Neural progenitor cell (in vitro differentiated cells): ENCODE results near the gene ITGA1.

ENCODE experiments used
- CTCF ChIP-seq: fragments of 200-600 bp; sonication (generic); IDR thresholded peaks from 2 replicates; pipeline ENCODE4 v1.5.1; 2017; ENCODE audit warnings: antibody characterized with exemption, mild to moderate bottlenecking
- EZH2 ChIP-seq: fragments of 200-600 bp; sonication (generic); IDR thresholded peaks from 2 replicates; pipeline ENCODE4 v1.6.1; 2017; ENCODE audit warnings: antibody characterized with exemption, mild to moderate bottlenecking, moderate library complexity
- EZH2phosphoT487 ChIP-seq: fragments of 200-600 bp; sonication (generic); IDR thresholded peaks from 2 replicates; pipeline ENCODE4 v1.6.1; 2017; ENCODE audit warnings: antibody characterized with exemption

- no peak for TF ChIP-seq CTCF
- no peak for TF ChIP-seq EZH2phosphoT487
- no peak for TF ChIP-seq EZH2
These were observed 38.0 kb upstream of the ITGA1 start for GRCh38 chr5:52749666-52750065.
